ENCODE data around the gene ZBED2. TPM values are rescaled to one million over a fixed set of nuclear protein-coding genes. Genes with fewer than 3 reads are reported as not detected.

ZBED2 gene
- total RNA-seq, 2 donors from 2014 or later: 0.52 TPM; not detected in 1

DNA sequence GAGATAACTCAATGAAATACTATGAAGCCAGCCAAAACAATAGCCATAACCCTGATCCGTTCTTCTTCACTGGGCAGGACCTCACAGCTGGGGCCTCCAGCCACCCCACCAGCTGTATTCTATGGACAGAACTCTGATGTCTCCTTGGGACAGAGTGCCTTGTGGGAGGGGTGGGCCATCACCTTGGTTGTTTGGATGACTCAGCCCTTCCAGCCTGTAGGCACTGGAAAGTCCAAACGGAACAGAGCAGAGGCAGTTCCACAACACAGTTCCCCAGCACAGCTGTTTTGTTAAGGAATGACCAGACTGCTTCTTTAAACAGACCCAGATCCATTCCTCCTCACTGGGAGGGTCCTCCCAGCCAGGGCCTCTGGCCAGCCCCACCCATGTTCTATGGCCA lies 31.9 kb upstream of the ZBED2 start:
- Histone ChIP-seq H3K36me3 (no peaks in the 10 kb centered on the region), H3K4me1 (no peaks in the 10 kb centered on the region), H3K4me3 (no peak overlapping the region), H3K9ac (ENCODE audit: low read depth in 2 of 2, low read length in 2 of 2) (no peak overlapping the region), H3K9me3 (no peaks in the 10 kb centered on the region), H3K27me3 (no peaks in the 10 kb centered on the region), H3K27ac (no peak overlapping the region)
- intact Hi-C loops (cut with DNase I): no loop called here
- no peak for TF ChIP-seq CTCF (IDR thresholded peaks at IDR 0.05)
- no peak for DNase-seq

- Histone ChIP-seq H3K27ac (no peak overlapping the region), H3K9me3 (no peaks in the 10 kb centered on the region), H3K4me3 (no peak overlapping the region), H3K9ac (ENCODE audit: low read depth in 2 of 2, low read length in 2 of 2) (no peak overlapping the region), H3K36me3 (no peaks in the 10 kb centered on the region), H3K27me3 (no peaks in the 10 kb centered on the region), H3K4me1 (no peaks in the 10 kb centered on the region)
- no peak for DNase-seq
- no peak for TF ChIP-seq CTCF (IDR thresholded peaks at IDR 0.05)
- intact Hi-C loops (cut with DNase I): no loop called here
Observed at GRCh38 chr3:111621535-111621934, 26.4 kb upstream of the ZBED2 start.

- intact Hi-C loops (cut with DNase I): no loop called here
- Histone ChIP-seq H3K4me1 (no peaks in the 10 kb centered on the region), H3K27me3 (no peaks in the 10 kb centered on the region), H3K27ac (no peak overlapping the region), H3K4me3 (no peak overlapping the region), H3K36me3 (no peaks in the 10 kb centered on the region), H3K9me3 (no peaks in the 10 kb centered on the region), H3K9ac (ENCODE audit: low read depth in 2 of 2, low read length in 2 of 2) (no peak overlapping the region)
- DNase-seq: no peak
- TF ChIP-seq CTCF (IDR thresholded peaks at IDR 0.05): no peak
Observed at GRCh38 chr3:111619833-111620232, 24.7 kb upstream of the ZBED2 start.

- intact Hi-C loops (cut with DNase I): no loop called here
- Histone ChIP-seq H3K4me3 (no peak overlapping the region), H3K4me1 (no peaks in the 10 kb centered on the region), H3K9me3 (no peaks in the 10 kb centered on the region), H3K9ac (ENCODE audit: low read depth in 2 of 2, low read length in 2 of 2) (no peak overlapping the region), H3K36me3 (no peaks in the 10 kb centered on the region), H3K27me3 (no peaks in the 10 kb centered on the region), H3K27ac (no peak overlapping the region)
- DNase-seq: no peak
- TF ChIP-seq CTCF (IDR thresholded peaks at IDR 0.05): no peak
Observed at GRCh38 chr3:111618945-111619344, 23.8 kb upstream of the ZBED2 start.

DNA sequence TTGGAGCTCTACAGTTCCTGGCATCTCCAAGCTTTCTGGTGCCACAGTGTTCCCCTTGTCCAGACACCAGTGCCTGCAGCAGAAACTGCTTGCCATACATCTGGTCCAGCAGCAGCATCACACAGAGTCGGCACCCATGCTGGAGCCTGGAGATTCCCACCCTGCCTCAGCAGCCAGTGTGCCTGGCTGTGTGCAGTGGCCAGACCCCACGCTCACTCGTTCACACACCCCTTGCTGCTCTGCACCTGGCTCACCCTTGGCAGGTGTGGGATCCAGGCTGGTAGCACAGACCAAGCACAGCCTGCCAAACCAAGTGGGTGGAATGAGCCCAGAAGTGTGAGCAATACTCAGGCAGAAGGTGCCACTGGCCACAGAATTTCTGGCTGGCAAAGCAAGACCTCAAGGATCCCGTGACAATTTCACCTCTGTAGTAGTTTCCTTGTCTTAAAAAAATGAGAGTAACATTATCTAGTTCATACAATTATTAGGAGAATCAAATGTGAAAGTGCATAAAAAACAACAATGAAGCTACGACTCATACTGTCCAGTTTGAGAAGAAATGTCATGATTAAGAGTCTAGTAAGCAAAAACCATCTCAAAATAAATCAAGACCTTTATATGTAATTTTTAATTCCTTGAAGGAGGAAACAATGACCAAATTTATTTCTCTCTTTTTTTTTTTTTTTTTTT lies 22.9 kb upstream of the ZBED2 start:
- no peaks in the 10 kb centered on the region for H3K4me1 ChIP-seq
- H3K4me3 ChIP-seq: no peak overlapping the region
- no peak for TF ChIP-seq CTCF (IDR thresholded peaks at IDR 0.05)
- H3K9ac ChIP-seq (ENCODE audit: low read depth in 2 of 2, low read length in 2 of 2): no peak overlapping the region
- no peak overlapping the region for H3K27ac ChIP-seq
- H3K9me3 ChIP-seq: no peaks in the 10 kb centered on the region
- no peaks in the 10 kb centered on the region for H3K36me3 ChIP-seq
- intact Hi-C loops (cut with DNase I): no loop called here
- H3K27me3 ChIP-seq: no peaks in the 10 kb centered on the region
- no peak for DNase-seq
